DOHH2 (cell line): ENCODE data around the gene GRM5.

Experiments
- EZH2phosphoT487 ChIP-seq: fragments of 200-600 bp; sonication (generic); IDR thresholded peaks from 2 replicates; pipeline ENCODE4 v1.6.1; 2017; ENCODE audit warnings: borderline replicate concordance, mild to moderate bottlenecking, antibody characterized with exemption, low read length, moderate library complexity, mixed read lengths
- TF ChIP-seq, protein P1 (sequence below): fragments of 200-600 bp; sonication (generic); IDR thresholded peaks from one replicate; pipeline ENCODE4 v1.5.1; 2014; ENCODE audit warnings: antibody characterized with exemption, mild to moderate bottlenecking, low read depth, low read length; ENCODE audit not compliant: poor library complexity, severe bottlenecking

DNA sequence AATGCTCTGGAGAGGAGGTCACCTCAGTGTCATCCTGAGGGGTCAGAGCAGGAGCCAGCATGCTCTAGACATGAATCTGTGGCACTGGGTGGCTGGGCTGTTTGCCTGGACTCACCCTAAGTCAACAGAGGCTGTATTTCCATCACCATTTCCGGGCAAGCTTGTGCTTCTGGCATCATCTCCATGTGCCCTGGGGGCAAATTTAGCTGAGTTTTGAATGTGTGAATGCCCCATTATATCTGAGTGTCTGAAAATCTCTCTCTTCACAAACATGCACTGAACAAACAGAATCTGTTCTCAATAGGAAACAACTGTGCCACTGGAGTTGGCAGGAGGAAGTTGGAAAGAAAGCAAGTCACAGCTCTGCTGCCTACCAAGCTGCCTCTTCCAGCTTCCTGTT lies 356.2 kb downstream of the GRM5 start:
- TF ChIP-seq, protein P1, sequence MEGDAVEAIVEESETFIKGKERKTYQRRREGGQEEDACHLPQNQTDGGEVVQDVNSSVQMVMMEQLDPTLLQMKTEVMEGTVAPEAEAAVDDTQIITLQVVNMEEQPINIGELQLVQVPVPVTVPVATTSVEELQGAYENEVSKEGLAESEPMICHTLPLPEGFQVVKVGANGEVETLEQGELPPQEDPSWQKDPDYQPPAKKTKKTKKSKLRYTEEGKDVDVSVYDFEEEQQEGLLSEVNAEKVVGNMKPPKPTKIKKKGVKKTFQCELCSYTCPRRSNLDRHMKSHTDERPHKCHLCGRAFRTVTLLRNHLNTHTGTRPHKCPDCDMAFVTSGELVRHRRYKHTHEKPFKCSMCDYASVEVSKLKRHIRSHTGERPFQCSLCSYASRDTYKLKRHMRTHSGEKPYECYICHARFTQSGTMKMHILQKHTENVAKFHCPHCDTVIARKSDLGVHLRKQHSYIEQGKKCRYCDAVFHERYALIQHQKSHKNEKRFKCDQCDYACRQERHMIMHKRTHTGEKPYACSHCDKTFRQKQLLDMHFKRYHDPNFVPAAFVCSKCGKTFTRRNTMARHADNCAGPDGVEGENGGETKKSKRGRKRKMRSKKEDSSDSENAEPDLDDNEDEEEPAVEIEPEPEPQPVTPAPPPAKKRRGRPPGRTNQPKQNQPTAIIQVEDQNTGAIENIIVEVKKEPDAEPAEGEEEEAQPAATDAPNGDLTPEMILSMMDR, result no peak
- TF ChIP-seq EZH2phosphoT487, result no peak
